ENCODE data around the gene PEX13.

DNA sequence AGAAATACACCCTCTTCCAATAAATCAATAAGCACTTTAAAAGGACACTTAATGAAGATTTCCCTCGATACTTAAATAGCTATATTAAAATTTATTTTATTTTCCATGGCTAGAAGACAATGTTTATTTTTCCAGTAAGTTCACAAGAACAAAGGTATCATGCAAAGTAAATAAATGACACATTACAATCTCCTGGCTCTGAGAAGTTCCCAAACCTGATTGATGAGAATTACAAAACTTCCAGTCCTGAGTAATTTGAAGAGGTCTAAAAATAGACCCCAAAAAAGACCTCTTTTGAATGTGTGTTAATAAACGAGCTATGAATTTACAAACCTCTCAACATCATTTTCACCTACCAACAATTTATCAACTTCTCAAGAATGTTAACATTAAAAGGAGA lies 1.5 kb upstream of the PEX13 start:
- TF ChIP-seq POLR2A (IDR thresholded peaks at IDR 0.05; ENCODE audit: low read depth, low read length) (no peak), POLR2AphosphoS5 (IDR thresholded peaks at IDR 0.05; ENCODE audit: low read depth, low read length) (no peak), TAF1 (IDR thresholded peaks at IDR 0.05; ENCODE audit: borderline replicate concordance, low read depth, low read length) (no peak)
